AG08395 (cell line): ENCODE results near the gene PELI2.

Experiments used
- DNase-seq: peaks from one replicate; pipeline ENCODE4 v3.0.0; 2012; ENCODE audit warnings: mixed read lengths, low spot score

PELI2 gene

GRCh38 chr14:56119201-56119981 lies 1.2 kb downstream of the PELI2 start:
- DNase-seq: peak; percentile 34

GRCh38 chr14:56120091-56120691 lies 2.0 kb downstream of the PELI2 start:
- DNase-seq: peak; percentile 29

- DNase-seq: no peak
These were observed 3.6 kb downstream of the PELI2 start for GRCh38 chr14:56121816-56122215.

GRCh38 chr14:56122301-56122700 lies 4.1 kb downstream of the PELI2 start:
- no peak for DNase-seq

GRCh38 chr14:56124327-56124726 lies 6.1 kb downstream of the PELI2 start:
- DNase-seq: peak; percentile 13

- no peak for DNase-seq
These were observed 7.8 kb downstream of the PELI2 start for GRCh38 chr14:56125772-56126636.

GRCh38 chr14:56126637-56126913 lies 8.4 kb downstream of the PELI2 start:
- DNase-seq: no peak

GRCh38 chr14:56127156-56127555 lies 8.9 kb downstream of the PELI2 start:
- no peak for DNase-seq

GRCh38 chr14:56129092-56129491 lies 10.9 kb downstream of the PELI2 start:
- DNase-seq: no peak

- no peak for DNase-seq
These were observed 11.7 kb downstream of the PELI2 start for GRCh38 chr14:56129933-56130332.

GRCh38 chr14:56131004-56131864 lies 13.0 kb downstream of the PELI2 start:
- DNase-seq: no peak

- no peak for DNase-seq
These were observed 13.9 kb downstream of the PELI2 start for GRCh38 chr14:56131865-56132833.

GRCh38 chr14:56133547-56133946 lies 15.3 kb downstream of the PELI2 start:
- no peak for DNase-seq

GRCh38 chr14:56135001-56135400 lies 16.8 kb downstream of the PELI2 start:
- DNase-seq: no peak

GRCh38 chr14:56135668-56136067 lies 17.5 kb downstream of the PELI2 start:
- no peak for DNase-seq

GRCh38 chr14:56136571-56137452 lies 18.6 kb downstream of the PELI2 start:
- DNase-seq: no peak

- DNase-seq: no peak
These were observed 19.2 kb downstream of the PELI2 start for GRCh38 chr14:56137453-56137807.

- DNase-seq: no peak
These were observed 19.6 kb downstream of the PELI2 start for GRCh38 chr14:56137849-56138248.

GRCh38 chr14:56138928-56139327 lies 20.7 kb downstream of the PELI2 start:
- DNase-seq: no peak

- no peak for DNase-seq
These were observed 24.1 kb downstream of the PELI2 start for GRCh38 chr14:56142314-56142713.
